Fibroblast of skin of scalp (primary cell): Measurements from ENCODE around the gene UBQLN1.
"Not testable (repeated sequence)": the region's sequence is repeated elsewhere in the genome, so short reads cannot be mapped to it uniquely, and the experiment has no call there.

Experiments used
- DNase-seq: peaks from one replicate; pipeline ENCODE4 v3.0.0-alpha.2; 2013

Gene UBQLN1

GRCh38 chr9:83630938-83631457, 76.8 kb downstream of the UBQLN1 start:
- DNase-seq, result no peak

GRCh38 chr9:83629433-83630104, 78.2 kb downstream of the UBQLN1 start:
- DNase-seq, result no peak

GRCh38 chr9:83628540-83628939, 79.2 kb downstream of the UBQLN1 start:
- no peak for DNase-seq

GRCh38 chr9:83625178-83625577, 82.6 kb downstream of the UBQLN1 start:
- no peak for DNase-seq

GRCh38 chr9:83623679-83624076, 84.1 kb downstream of the UBQLN1 start:
- no peak for DNase-seq

GRCh38 chr9:83622939-83623678, 84.6 kb downstream of the UBQLN1 start, which contains the start of gene IDNK:
Gene IDNK (plus strand): TSS chr9:83623143. CDS start chr9:83623172, 29 bp downstream.
- DNase-seq, result peak; percentile 58

- DNase-seq, result no peak
Measured at GRCh38 chr9:83622433-83622938, 85.3 kb downstream of the UBQLN1 start.

- peak; percentile 47 for DNase-seq
Measured at GRCh38 chr9:83620841-83621636, 86.7 kb downstream of the UBQLN1 start.

GRCh38 chr9:83617299-83617698, 90.5 kb downstream of the UBQLN1 start:
- no peak for DNase-seq

GRCh38 chr9:83613298-83613697, 94.5 kb downstream of the UBQLN1 start:
- not testable (repeated sequence) for DNase-seq
